Adrenal gland (tissue), 5 donors: ENCODE results near the gene XG.

Experiments used
- CTCF ChIP-seq, 6 experiments: fragments of 450-650 bp in 4 of 6; fragments of 200-600 bp in 2 of 6; sonication (generic) in 1 of 6; IDR thresholded peaks; 1 replicate in 5 of 6; 2 replicates in 1 of 6; pipeline versions ENCODE4 v1.5.1 to v1.8.0; 2016 to 2021; ENCODE audit warnings: antibody characterized with exemption in 6 of 6, mild to moderate bottlenecking in 2 of 6, moderate library complexity in 1 of 6
- POLR2A ChIP-seq, 2 donors: fragments of 450-650 bp; IDR thresholded peaks; one replicate each; pipeline ENCODE4 v1.6.1; 2017; ENCODE audit warnings: antibody characterized with exemption in 2 of 2, mild to moderate bottlenecking in 2 of 2, moderate library complexity in 1 of 2
- donor health status: DM: no; HTN: no; CAD: no.

- TF ChIP-seq CTCF (IDR thresholded peaks at IDR 0.05) (no peak), POLR2A (IDR thresholded peaks at IDR 0.05) (no peak)
Measured at GRCh38 chrX:2862404-2862803, 110.6 kb downstream of the XG start.
